Mesenchymal stem cell (in vitro differentiated cells and primary cell): ENCODE results near the gene SOX10.

Source experiments
- DNase-seq: peaks from one replicate; pipeline ENCODE4 v3.0.0-alpha.2; 2013
- H2AFZ ChIP-seq: one replicate; pipeline ENCODE4 v1.6.1; 2013; ENCODE audit warnings: low read depth, mild to moderate bottlenecking, control low read depth, inconsistent platforms, low read length, moderate library complexity
- H2AK5ac ChIP-seq: 2 replicates; pipeline ENCODE4 v1.6.1; 2013; ENCODE audit warnings: low read length, moderate library complexity, mild to moderate bottlenecking, inconsistent platforms; ENCODE audit not compliant: severe bottlenecking
- H2BK120ac ChIP-seq: one replicate; pipeline ENCODE4 v1.6.1; 2013; ENCODE audit warnings: low read depth, mild to moderate bottlenecking, inconsistent platforms, low read length, moderate library complexity
- H2BK12ac ChIP-seq, 2 experiments: one replicate each; pipeline ENCODE4 v1.6.1; 2013; ENCODE audit warnings: inconsistent platforms in 2 of 2, low read length in 2 of 2, mild to moderate bottlenecking in 2 of 2, moderate library complexity in 2 of 2, control low read depth in 1 of 2
- H2BK15ac ChIP-seq: one replicate; pipeline ENCODE4 v1.6.1; 2013; ENCODE audit warnings: mild to moderate bottlenecking, low read depth, inconsistent platforms; ENCODE audit not compliant: poor library complexity, severe bottlenecking
- H2BK5ac ChIP-seq: 2 replicates; pipeline ENCODE4 v1.6.1; 2013; ENCODE audit warnings: low read depth, mild to moderate bottlenecking, low read length, control low read depth, inconsistent platforms; ENCODE audit not compliant: poor library complexity, severe bottlenecking
- H3K14ac ChIP-seq, 2 experiments: one replicate each; pipeline ENCODE4 v1.6.1; 2013; ENCODE audit warnings: inconsistent platforms in 2 of 2, low read length in 2 of 2, control low read depth in 1 of 2, mild to moderate bottlenecking in 1 of 2, moderate library complexity in 1 of 2
- H3K18ac ChIP-seq, 2 experiments: one replicate each; pipeline ENCODE4 v1.6.1; 2013; ENCODE audit warnings: inconsistent platforms in 2 of 2, low read length in 2 of 2, control low read depth in 1 of 2, low read depth in 1 of 2, mild to moderate bottlenecking in 1 of 2
- H3K23ac ChIP-seq, 2 experiments: one replicate each; pipeline ENCODE4 v1.6.1; 2013; ENCODE audit warnings: inconsistent platforms in 2 of 2, low read length in 2 of 2, mild to moderate bottlenecking in 2 of 2, moderate library complexity in 2 of 2, control low read depth in 1 of 2
- H3K27ac ChIP-seq: 2 replicates; pipeline ENCODE4 v1.5.1; 2013; ENCODE audit warnings: mild to moderate bottlenecking, moderate library complexity, low read length, control low read depth, inconsistent platforms; ENCODE audit not compliant: poor library complexity, severe bottlenecking
- H3K27me3 ChIP-seq, 2 experiments: 2 replicates each; pipeline versions ENCODE4 v1.6.1 to v1.7.0; 2013; ENCODE audit warnings: low read length in 2 of 2, mild to moderate bottlenecking in 2 of 2, moderate library complexity in 2 of 2, control low read depth in 1 of 2, inconsistent platforms in 1 of 2; ENCODE audit not compliant: control insufficient read depth in 1 of 2, insufficient read depth in 1 of 2
- H3K36me3 ChIP-seq, 2 experiments: 2 replicates each; pipeline versions ENCODE4 v1.6.1 to v1.7.0; 2013; ENCODE audit warnings: low read length in 2 of 2, control low read depth in 1 of 2, inconsistent platforms in 1 of 2, low read depth in 1 of 2, mild to moderate bottlenecking in 1 of 2; ENCODE audit not compliant: insufficient read depth in 2 of 2, control insufficient read depth in 1 of 2
- H3K4ac ChIP-seq, 2 experiments: one replicate each; pipeline ENCODE4 v1.6.1; 2013; ENCODE audit warnings: inconsistent platforms in 2 of 2, low read length in 2 of 2, mild to moderate bottlenecking in 2 of 2, moderate library complexity in 2 of 2, control low read depth in 1 of 2, low read depth in 1 of 2
- H3K4me1 ChIP-seq: 2 replicates; pipeline ENCODE4 v1.6.1; 2013; ENCODE audit warnings: low read depth, low read length, control low read depth; ENCODE audit not compliant: control insufficient read depth, insufficient read depth
- H3K4me2 ChIP-seq: 2 replicates; pipeline ENCODE4 v1.6.1; 2013; ENCODE audit warnings: low read length, mild to moderate bottlenecking, inconsistent platforms; ENCODE audit not compliant: poor library complexity, severe bottlenecking
- H3K4me3 ChIP-seq, 2 experiments: 2 replicates each; pipeline versions ENCODE4 v1.5.1 to v1.7.0; 2013; ENCODE audit warnings: low read length in 2 of 2, mild to moderate bottlenecking in 2 of 2, control low read depth in 1 of 2, low read depth in 1 of 2; ENCODE audit not compliant: insufficient read depth in 1 of 2
- H3K79me1 ChIP-seq: replicated peaks from 2 replicates; pipeline ENCODE4 v1.6.1; 2013; ENCODE audit warnings: mild to moderate bottlenecking, control low read depth, low read length, inconsistent platforms; ENCODE audit not compliant: poor library complexity, severe bottlenecking
- H3K9ac ChIP-seq: 2 replicates; pipeline ENCODE4 v1.7.0; 2013; ENCODE audit warnings: mild to moderate bottlenecking, low read length, moderate library complexity
- H3K9me3 ChIP-seq: 2 replicates; pipeline ENCODE4 v1.7.0; 2013; ENCODE audit warnings: mild to moderate bottlenecking, low read length; ENCODE audit not compliant: control insufficient read depth
- H4K8ac ChIP-seq: one replicate; pipeline ENCODE4 v1.6.1; 2013; ENCODE audit warnings: inconsistent platforms, mild to moderate bottlenecking, low read length, moderate library complexity
- H4K91ac ChIP-seq: one replicate; pipeline ENCODE4 v1.6.1; 2013; ENCODE audit warnings: mild to moderate bottlenecking, low read length, inconsistent platforms
- WGBS: methylation state at CpG from one replicate; pipeline ENCODE4 v1.1.7; 2013; ENCODE audit warnings: mixed read lengths; 5-methylcytosine and 5-hydroxymethylcytosine counted together

Gene SOX10

GRCh38 chr22:38009000-38009806 is 24.8 kb upstream of the SOX10 start:
- no peak overlapping the region for H2BK5ac ChIP-seq
- H3K36me3 ChIP-seq = no peaks in the 10 kb centered on the region
- no peak overlapping the region for H2AK5ac ChIP-seq
- H3K18ac ChIP-seq = no peak overlapping the region
- 80% methylated on average over 12 of the region's 14 CpGs for WGBS
- H3K9ac ChIP-seq = no peak overlapping the region
- H3K4me2 ChIP-seq = no peak overlapping the region
- H4K91ac ChIP-seq = no peak overlapping the region
- no peak for DNase-seq
- H3K27me3 ChIP-seq = peaks cover 0 to 17% of the 10 kb centered on the region in 2 experiments
- no peak overlapping the region for H3K4me3 ChIP-seq
- H2BK15ac ChIP-seq = no peak overlapping the region
- no peak overlapping the region for H2BK120ac ChIP-seq
- H2AFZ ChIP-seq = no peak overlapping the region
- no peak overlapping the region for H2BK12ac ChIP-seq
- H4K8ac ChIP-seq = no peak overlapping the region
- H3K4ac ChIP-seq = no peak overlapping the region
- H3K23ac ChIP-seq = no peak overlapping the region
- H3K9me3 ChIP-seq = no peaks in the 10 kb centered on the region
- H3K79me1 ChIP-seq = no peaks in the 10 kb centered on the region
- no peak overlapping the region for H3K14ac ChIP-seq
- no peak overlapping the region for H3K27ac ChIP-seq
- H3K4me1 ChIP-seq = peaks cover 2% of the 10 kb centered on the region

GRCh38 chr22:38007330-38007902 is 23.1 kb upstream of the SOX10 start:
- no peak overlapping the region for H3K18ac ChIP-seq
- H3K27me3 ChIP-seq = peaks cover 3 to 17% of the 10 kb centered on the region in 2 experiments
- H3K14ac ChIP-seq = peak overlapping the region in 1 of 2 experiments; percentile 74
- H2BK15ac ChIP-seq = no peak overlapping the region
- no peak overlapping the region for H2BK5ac ChIP-seq
- no peak overlapping the region for H2BK12ac ChIP-seq
- no peak overlapping the region for H3K4me3 ChIP-seq
- H4K91ac ChIP-seq = peak overlapping the region; percentile 34
- no peak overlapping the region for H2AK5ac ChIP-seq
- no peak overlapping the region for H2BK120ac ChIP-seq
- no peak overlapping the region for H4K8ac ChIP-seq
- no peak overlapping the region for H3K4me2 ChIP-seq
- no peak overlapping the region for H3K27ac ChIP-seq
- peak overlapping the region in 1 of 2 experiments; percentile 71 for H3K4ac ChIP-seq
- H3K36me3 ChIP-seq = no peaks in the 10 kb centered on the region
- no peak overlapping the region for H2AFZ ChIP-seq
- 86% methylated on average over 13 of the region's 13 CpGs for WGBS
- H3K4me1 ChIP-seq = peaks cover 2% of the 10 kb centered on the region
- no peaks in the 10 kb centered on the region for H3K9me3 ChIP-seq
- H3K79me1 ChIP-seq = no peaks in the 10 kb centered on the region
- H3K23ac ChIP-seq = no peak overlapping the region
- H3K9ac ChIP-seq = no peak overlapping the region
- DNase-seq = no peak

GRCh38 chr22:38006906-38007305 is 22.6 kb upstream of the SOX10 start:
- peaks cover 3 to 17% of the 10 kb centered on the region in 2 experiments for H3K27me3 ChIP-seq
- H3K18ac ChIP-seq = no peak overlapping the region
- H2AFZ ChIP-seq = no peak overlapping the region
- no peak overlapping the region for H2AK5ac ChIP-seq
- peak overlapping the region; percentile 23 for H2BK15ac ChIP-seq
- H4K91ac ChIP-seq = peak overlapping the region; percentile 34
- H3K36me3 ChIP-seq = no peaks in the 10 kb centered on the region
- H3K14ac ChIP-seq = no peak overlapping the region
- H3K27ac ChIP-seq = no peak overlapping the region
- H3K9ac ChIP-seq = no peak overlapping the region
- no peak overlapping the region for H3K4me3 ChIP-seq
- no peak overlapping the region for H3K4me2 ChIP-seq
- peaks cover 2% of the 10 kb centered on the region for H3K4me1 ChIP-seq
- no peak overlapping the region for H2BK120ac ChIP-seq
- peak overlapping the region in 1 of 2 experiments; percentile 71 for H3K4ac ChIP-seq
- no peak overlapping the region for H2BK5ac ChIP-seq
- no peak overlapping the region for H4K8ac ChIP-seq
- H3K9me3 ChIP-seq = no peaks in the 10 kb centered on the region
- H3K79me1 ChIP-seq = no peaks in the 10 kb centered on the region
- DNase-seq = no peak
- WGBS = 98% methylated on average over 3 of the region's 3 CpGs
- no peak overlapping the region for H2BK12ac ChIP-seq
- H3K23ac ChIP-seq = no peak overlapping the region

GRCh38 chr22:38005943-38006342 is 21.6 kb upstream of the SOX10 start:
- no peak overlapping the region for H4K91ac ChIP-seq
- H2AK5ac ChIP-seq = no peak overlapping the region
- H4K8ac ChIP-seq = no peak overlapping the region
- no peak overlapping the region for H2BK15ac ChIP-seq
- WGBS = 86% methylated on average over 6 of the region's 6 CpGs
- no peak for DNase-seq
- no peak overlapping the region for H3K14ac ChIP-seq
- no peak overlapping the region for H3K9ac ChIP-seq
- H3K79me1 ChIP-seq = no peaks in the 10 kb centered on the region
- H3K27ac ChIP-seq = no peak overlapping the region
- no peak overlapping the region for H3K4ac ChIP-seq
- no peak overlapping the region for H2BK5ac ChIP-seq
- H3K23ac ChIP-seq = no peak overlapping the region
- no peak overlapping the region for H2AFZ ChIP-seq
- no peak overlapping the region for H2BK12ac ChIP-seq
- peaks cover 2% of the 10 kb centered on the region for H3K4me1 ChIP-seq
- no peak overlapping the region for H3K18ac ChIP-seq
- H3K4me3 ChIP-seq = no peak overlapping the region
- no peaks in the 10 kb centered on the region for H3K9me3 ChIP-seq
- H3K27me3 ChIP-seq = peaks cover 4 to 17% of the 10 kb centered on the region in 2 experiments
- no peak overlapping the region for H3K4me2 ChIP-seq
- H3K36me3 ChIP-seq = no peaks in the 10 kb centered on the region
- H2BK120ac ChIP-seq = no peak overlapping the region
